Measurements from ENCODE around the gene ASB7.
"Not testable (repeated sequence)": the region's sequence is repeated elsewhere in the genome, so short reads cannot be mapped to it uniquely, and the experiment has no call there.

Gene ASB7

GRCh38 chr15:100679151-100679550 lies 76.8 kb downstream of the ASB7 start:
- H3K4me3 Mint-ChIP-seq; H3K4me1 Mint-ChIP-seq (ENCODE audit: low read depth); H3K36me3 Mint-ChIP-seq (ENCODE audit: low read depth); H3K9me3 Mint-ChIP-seq; H3K27ac Mint-ChIP-seq: not testable (repeated sequence)
- peaks cover 18% of the 10 kb centered on the region for H3K27me3 Mint-ChIP-seq

DNA sequence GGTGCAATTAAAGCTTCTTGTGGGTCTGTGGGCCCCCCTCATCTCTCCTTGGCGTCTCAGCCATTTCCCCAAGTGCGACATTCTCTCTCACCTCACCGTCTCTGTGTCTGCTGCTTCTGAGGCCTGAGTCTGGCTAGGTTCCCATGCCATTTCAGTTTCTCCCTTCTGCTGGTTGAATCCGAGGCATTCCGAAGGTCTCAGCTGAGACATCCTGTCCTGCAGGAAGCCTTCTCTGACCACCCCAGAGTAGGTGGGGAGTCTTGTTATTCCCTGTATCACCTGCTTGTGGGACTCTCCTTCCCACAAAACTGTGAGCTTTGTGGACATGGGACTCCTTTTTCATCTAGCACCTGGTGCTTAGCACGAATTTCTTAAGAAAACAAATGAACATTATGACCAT lies 78.3 kb downstream of the ASB7 start:
- H3K36me3 Mint-ChIP-seq (ENCODE audit: low read depth): no peaks in the 10 kb centered on the region
- H3K27me3 Mint-ChIP-seq: peaks cover 14% of the 10 kb centered on the region
- H3K4me3 Mint-ChIP-seq: no peak overlapping the region
- no peaks in the 10 kb centered on the region for H3K4me1 Mint-ChIP-seq (ENCODE audit: low read depth)
- H3K27ac Mint-ChIP-seq: no peak overlapping the region
- no peaks in the 10 kb centered on the region for H3K9me3 Mint-ChIP-seq

GRCh38 chr15:100681335-100681746 lies 79.0 kb downstream of the ASB7 start:
- H3K9me3 Mint-ChIP-seq: no peaks in the 10 kb centered on the region
- no peaks in the 10 kb centered on the region for H3K4me1 Mint-ChIP-seq (ENCODE audit: low read depth)
- H3K4me3 Mint-ChIP-seq: no peak overlapping the region
- no peaks in the 10 kb centered on the region for H3K36me3 Mint-ChIP-seq (ENCODE audit: low read depth)
- H3K27me3 Mint-ChIP-seq: peaks cover 14% of the 10 kb centered on the region
- H3K27ac Mint-ChIP-seq: no peak overlapping the region

- Mint-ChIP-seq H3K27ac (no peak overlapping the region), H3K36me3 (ENCODE audit: low read depth) (no peaks in the 10 kb centered on the region), H3K27me3 (peaks cover 11% of the 10 kb centered on the region), H3K9me3 (no peaks in the 10 kb centered on the region), H3K4me3 (no peak overlapping the region), H3K4me1 (ENCODE audit: low read depth) (no peaks in the 10 kb centered on the region)
Measured at GRCh38 chr15:100682468-100682867, 80.1 kb downstream of the ASB7 start.

DNA sequence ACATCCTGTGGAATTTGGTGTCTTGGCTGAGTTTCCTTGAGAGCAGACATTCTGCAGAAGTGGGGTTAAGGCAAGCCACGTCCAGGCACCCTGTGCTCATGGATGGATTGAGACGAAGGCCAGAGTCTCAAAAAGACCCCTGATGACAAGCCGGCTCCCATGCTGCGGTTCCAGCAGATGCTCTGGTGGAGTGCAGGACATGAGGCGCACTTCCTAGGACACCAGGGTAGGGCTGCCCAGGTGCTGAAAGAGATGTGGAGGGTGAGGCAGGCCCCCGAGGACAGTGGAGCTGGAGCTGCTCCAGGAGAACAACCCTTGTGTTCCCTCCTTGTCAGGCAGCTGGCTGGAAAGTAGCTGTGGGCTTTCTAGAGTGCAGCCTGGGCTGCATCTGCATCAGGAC lies 81.0 kb downstream of the ASB7 start:
- H3K36me3 Mint-ChIP-seq (ENCODE audit: low read depth): no peaks in the 10 kb centered on the region

GRCh38 chr15:100684591-100684990 lies 82.2 kb downstream of the ASB7 start:
- Mint-ChIP-seq H3K27me3 (peaks cover 4% of the 10 kb centered on the region), H3K4me1 (ENCODE audit: low read depth) (no peaks in the 10 kb centered on the region), H3K36me3 (ENCODE audit: low read depth) (no peaks in the 10 kb centered on the region), H3K9me3 (no peaks in the 10 kb centered on the region), H3K4me3 (no peak overlapping the region), H3K27ac (no peak overlapping the region)

More for the DNA sequence above, 81.0 kb downstream of the ASB7 start:
- H3K4me3 Mint-ChIP-seq: no peak overlapping the region
- no peak overlapping the region for H3K27ac Mint-ChIP-seq
- peaks cover 4% of the 10 kb centered on the region for H3K27me3 Mint-ChIP-seq
- H3K9me3 Mint-ChIP-seq: no peaks in the 10 kb centered on the region
- no peaks in the 10 kb centered on the region for H3K4me1 Mint-ChIP-seq (ENCODE audit: low read depth)

DNA sequence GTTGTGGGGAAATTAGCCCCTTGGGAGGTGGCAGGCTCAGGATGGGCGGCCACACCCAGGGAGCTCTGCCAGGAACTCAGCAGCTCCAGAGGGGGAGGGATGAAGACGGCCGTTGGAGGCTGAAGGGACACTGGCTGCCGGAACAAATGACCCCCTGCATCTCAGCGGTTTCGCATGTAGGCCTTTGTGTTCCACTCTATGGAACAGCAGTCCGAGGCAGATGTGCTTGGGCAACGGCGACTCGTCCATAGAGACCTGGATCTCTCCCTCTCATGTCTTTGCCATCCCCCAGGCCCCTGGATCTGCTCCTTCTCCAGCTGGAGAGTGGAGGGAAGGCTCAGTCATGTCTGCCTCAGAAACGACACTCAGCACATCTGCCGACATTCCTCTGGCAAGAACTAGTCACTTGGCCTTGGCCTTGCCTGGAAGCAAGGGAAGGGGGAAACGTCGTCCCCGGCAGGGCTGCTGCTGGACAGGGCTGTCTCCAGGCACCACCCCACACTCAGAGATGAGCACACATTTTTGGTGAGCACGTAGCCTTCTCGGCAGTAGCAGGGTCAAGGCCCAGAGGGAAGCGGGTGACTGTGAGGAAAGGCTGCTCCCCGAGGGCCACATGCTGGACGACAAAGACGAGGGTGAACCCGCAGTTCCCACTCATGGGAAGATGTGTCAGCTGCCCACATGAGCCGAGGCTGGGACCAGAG lies 83.8 kb downstream of the ASB7 start:
- Mint-ChIP-seq H3K4me3 (no peak overlapping the region), H3K36me3 (ENCODE audit: low read depth) (no peaks in the 10 kb centered on the region), H3K4me1 (ENCODE audit: low read depth) (no peaks in the 10 kb centered on the region), H3K9me3 (no peaks in the 10 kb centered on the region), H3K27me3 (no peaks in the 10 kb centered on the region), H3K27ac (no peak overlapping the region)

GRCh38 chr15:100686725-100687473 lies 84.5 kb downstream of the ASB7 start:
- no peaks in the 10 kb centered on the region for H3K4me1 Mint-ChIP-seq (ENCODE audit: low read depth)
- no peak overlapping the region for H3K27ac Mint-ChIP-seq
- no peaks in the 10 kb centered on the region for H3K36me3 Mint-ChIP-seq (ENCODE audit: low read depth)
- H3K27me3 Mint-ChIP-seq: no peaks in the 10 kb centered on the region
- no peaks in the 10 kb centered on the region for H3K9me3 Mint-ChIP-seq
- no peak overlapping the region for H3K4me3 Mint-ChIP-seq

DNA sequence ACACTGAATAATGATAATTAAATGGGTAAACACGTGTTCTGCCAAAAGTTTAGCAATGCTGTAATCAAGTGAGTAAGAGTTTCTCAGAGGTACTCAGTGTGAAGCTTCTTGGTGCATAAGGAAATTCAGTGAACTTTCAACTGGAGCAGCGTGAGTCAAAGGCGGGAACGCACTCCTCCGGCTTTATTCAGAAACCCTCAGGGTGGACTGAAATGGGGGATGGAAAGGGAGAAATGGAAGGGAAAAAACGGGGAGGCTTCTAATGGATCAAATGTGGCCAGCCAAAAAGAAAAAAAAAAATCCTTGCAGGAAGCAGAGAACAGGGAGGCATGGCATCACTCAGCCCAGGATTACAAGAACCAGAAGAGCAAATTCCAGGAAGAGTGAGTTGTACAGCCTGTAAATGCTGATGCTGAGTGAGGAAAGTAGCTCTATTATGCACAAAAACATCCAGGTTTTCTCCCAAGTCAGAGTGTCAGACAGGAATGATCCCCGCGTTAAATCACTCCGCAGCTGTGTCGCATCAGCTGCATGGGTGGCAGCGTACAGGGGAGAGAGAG lies 85.3 kb downstream of the ASB7 start:
- H3K27me3 Mint-ChIP-seq: no peaks in the 10 kb centered on the region
- no peaks in the 10 kb centered on the region for H3K4me1 Mint-ChIP-seq (ENCODE audit: low read depth)
- no peaks in the 10 kb centered on the region for H3K9me3 Mint-ChIP-seq
- H3K4me3 Mint-ChIP-seq: no peak overlapping the region
- H3K36me3 Mint-ChIP-seq (ENCODE audit: low read depth): no peaks in the 10 kb centered on the region
- no peak overlapping the region for H3K27ac Mint-ChIP-seq

DNA sequence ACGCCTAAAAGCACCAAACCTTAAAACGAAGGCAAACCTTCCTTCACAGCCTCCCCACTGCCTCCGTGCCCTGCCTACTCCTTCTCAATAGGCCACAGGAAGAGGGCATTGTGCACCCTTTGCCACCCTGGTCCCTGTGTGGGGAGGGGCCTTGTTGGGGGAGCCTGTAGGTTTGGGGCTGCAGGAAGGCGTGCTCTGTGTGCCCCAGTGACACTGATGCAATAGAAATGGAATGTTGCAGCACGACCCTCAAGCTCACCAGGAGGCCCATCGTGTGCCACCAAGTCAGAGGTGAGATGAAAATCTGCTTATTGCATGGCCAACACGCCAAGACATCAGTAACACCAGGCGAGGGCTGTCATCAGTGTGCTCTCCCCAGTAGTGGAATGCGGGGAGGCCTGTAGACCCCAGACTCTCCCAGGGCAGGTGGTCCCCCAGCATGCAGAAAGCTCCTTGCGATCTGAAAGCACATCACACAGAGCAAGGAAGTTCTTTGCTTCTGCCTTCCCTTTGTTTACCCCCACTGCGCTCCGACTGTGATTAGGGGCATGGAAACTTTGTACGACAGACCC lies 86.2 kb downstream of the ASB7 start:
- H3K4me3 Mint-ChIP-seq: no peak overlapping the region
- H3K9me3 Mint-ChIP-seq: no peaks in the 10 kb centered on the region
- no peaks in the 10 kb centered on the region for H3K4me1 Mint-ChIP-seq (ENCODE audit: low read depth)
- H3K27me3 Mint-ChIP-seq: no peaks in the 10 kb centered on the region
- no peaks in the 10 kb centered on the region for H3K36me3 Mint-ChIP-seq (ENCODE audit: low read depth)
- no peak overlapping the region for H3K27ac Mint-ChIP-seq

DNA sequence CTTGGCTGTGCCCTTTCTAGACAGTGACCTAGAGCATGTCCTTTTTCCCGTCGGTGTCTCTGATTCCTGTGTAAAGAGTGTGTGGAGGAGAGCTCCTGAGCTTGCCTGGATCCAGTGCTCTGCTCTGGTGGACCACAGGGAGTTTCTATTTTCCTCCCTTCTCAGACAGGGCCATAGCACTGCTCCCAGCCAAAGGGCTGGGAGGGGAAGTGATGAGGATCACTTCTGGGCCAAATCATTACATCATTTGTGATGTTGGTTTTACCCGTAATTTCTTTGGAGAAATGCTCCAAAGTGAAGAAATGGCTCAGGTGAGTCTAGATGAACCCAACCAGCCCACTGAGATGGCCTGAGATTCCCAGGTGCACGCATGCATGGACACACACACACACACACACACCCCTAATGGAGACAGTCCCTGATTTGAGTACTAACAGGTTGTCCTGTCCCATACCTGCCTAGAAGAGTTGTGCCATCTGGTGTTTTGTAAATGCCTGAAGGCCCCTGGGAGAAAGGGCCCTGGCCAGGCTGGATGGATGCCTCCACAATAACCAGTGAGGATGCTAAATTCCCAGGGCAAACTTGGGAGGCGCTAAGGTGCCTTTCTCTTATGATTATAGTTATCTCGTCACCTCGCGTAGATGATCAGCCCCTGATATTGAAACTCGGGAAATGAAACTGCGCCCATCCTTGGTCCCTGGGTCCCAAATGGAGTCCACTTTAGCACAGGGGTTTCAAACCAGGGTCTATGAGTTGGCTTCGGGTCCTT lies 86.9 kb downstream of the ASB7 start:
- no peaks in the 10 kb centered on the region for H3K9me3 Mint-ChIP-seq
- H3K27ac Mint-ChIP-seq: no peak overlapping the region
- no peak overlapping the region for H3K4me3 Mint-ChIP-seq
- no peaks in the 10 kb centered on the region for H3K27me3 Mint-ChIP-seq
- no peaks in the 10 kb centered on the region for H3K4me1 Mint-ChIP-seq (ENCODE audit: low read depth)
- H3K36me3 Mint-ChIP-seq (ENCODE audit: low read depth): no peaks in the 10 kb centered on the region

DNA sequence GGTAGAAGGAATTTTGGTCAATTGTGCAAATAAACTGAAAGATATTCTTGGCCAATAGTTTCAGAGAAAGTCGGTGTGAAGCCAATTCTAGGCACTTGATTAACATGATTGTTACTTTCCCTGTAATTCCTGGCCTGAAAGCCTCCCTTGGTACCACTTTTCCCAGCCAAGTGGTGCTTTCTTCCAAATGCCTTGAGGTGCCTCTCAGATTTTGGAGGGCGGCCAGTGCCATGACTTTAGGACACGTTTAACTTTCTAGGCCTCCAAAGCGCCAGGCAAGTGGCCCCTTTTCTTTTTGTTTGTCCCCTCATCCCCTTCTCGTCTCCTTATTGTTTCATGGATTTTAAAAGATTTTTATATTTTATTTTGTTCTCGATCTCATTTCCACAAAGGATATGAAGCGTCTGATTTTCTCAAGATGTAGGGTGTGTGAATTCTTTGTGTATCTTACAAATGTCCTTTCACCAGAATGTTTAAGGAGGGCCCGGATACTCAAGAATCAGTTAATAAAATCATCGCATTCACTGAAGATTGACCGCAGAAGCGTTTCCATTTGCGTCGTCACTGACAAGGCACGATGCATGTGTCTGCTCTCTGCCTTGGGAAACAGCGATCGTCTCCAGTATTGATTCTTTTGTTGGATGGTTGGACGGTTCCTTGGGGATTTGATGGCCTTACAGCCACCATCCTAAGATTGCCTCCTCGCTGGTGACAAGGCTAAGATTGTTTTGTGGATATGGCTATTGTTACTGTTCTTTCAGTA lies 87.8 kb downstream of the ASB7 start:
- no peaks in the 10 kb centered on the region for H3K4me1 Mint-ChIP-seq (ENCODE audit: low read depth)
- no peaks in the 10 kb centered on the region for H3K9me3 Mint-ChIP-seq
- no peaks in the 10 kb centered on the region for H3K27me3 Mint-ChIP-seq
- H3K27ac Mint-ChIP-seq: no peak overlapping the region
- no peak overlapping the region for H3K4me3 Mint-ChIP-seq
- H3K36me3 Mint-ChIP-seq (ENCODE audit: low read depth): no peaks in the 10 kb centered on the region

- Mint-ChIP-seq H3K27ac (no peak overlapping the region), H3K9me3 (no peaks in the 10 kb centered on the region), H3K4me1 (ENCODE audit: low read depth) (no peaks in the 10 kb centered on the region), H3K27me3 (peaks cover under 1% of the 10 kb centered on the region), H3K4me3 (no peak overlapping the region), H3K36me3 (ENCODE audit: low read depth) (no peaks in the 10 kb centered on the region)
Measured at GRCh38 chr15:100690795-100691158, 88.4 kb downstream of the ASB7 start.

DNA sequence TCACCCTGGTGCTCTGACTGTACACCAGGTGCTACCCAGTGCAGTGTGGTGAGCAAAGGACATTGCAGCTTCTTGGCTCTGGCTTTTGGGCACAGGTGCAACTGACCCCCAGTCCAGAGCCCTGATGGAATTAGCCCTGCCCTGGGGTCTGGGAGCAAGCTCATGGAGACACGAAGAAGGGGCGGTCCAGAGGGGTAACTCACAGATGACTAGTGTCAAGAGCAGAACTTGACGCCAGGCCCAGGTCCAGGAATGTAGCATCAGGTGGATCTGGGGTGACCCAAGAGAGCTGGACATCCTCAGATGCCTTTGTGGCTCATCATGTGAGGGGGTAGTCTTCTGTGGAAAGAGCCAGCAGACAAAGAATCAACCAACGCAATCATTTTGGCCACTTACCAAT lies 88.9 kb downstream of the ASB7 start:
- H3K4me1 Mint-ChIP-seq (ENCODE audit: low read depth): no peaks in the 10 kb centered on the region
- H3K36me3 Mint-ChIP-seq (ENCODE audit: low read depth): no peaks in the 10 kb centered on the region
- H3K4me3 Mint-ChIP-seq: no peak overlapping the region
- H3K27ac Mint-ChIP-seq: no peak overlapping the region
- peaks cover 6% of the 10 kb centered on the region for H3K27me3 Mint-ChIP-seq
- no peaks in the 10 kb centered on the region for H3K9me3 Mint-ChIP-seq
